Stimulated activated CD4-positive, alpha-beta T cell treated with anti-CD3 and anti-CD28 coated beads, Interleukin-1b, Interleukin-23, amount 100 ng/mL, for 24 hours (primary cell): ENCODE results near the gene ACTN1.

Experiments
- DNase-seq, 4 experiments: peaks; one replicate each; pipeline ENCODE4 v3.0.0-alpha.2; 2020; ENCODE audit warnings: low read depth in 4 of 4, low spot score in 1 of 4

ACTN1 gene

GRCh38 chr14:68836082-68836481 is 143.0 kb downstream of the ACTN1 start:
- DNase-seq: no peak

- no peak for DNase-seq
Observed at GRCh38 chr14:68834816-68835215, 144.3 kb downstream of the ACTN1 start.

GRCh38 chr14:68828698-68829097 is 150.4 kb downstream of the ACTN1 start:
- no peak for DNase-seq

- DNase-seq: no peak
Observed at GRCh38 chr14:68825729-68826128, 153.4 kb downstream of the ACTN1 start.

GRCh38 chr14:68824517-68825347 is 154.4 kb downstream of the ACTN1 start:
- DNase-seq: no peak

- DNase-seq: no peak
Observed at GRCh38 chr14:68824207-68824516, 154.9 kb downstream of the ACTN1 start.
